RWPE2 (cell line): ENCODE measurements around the gene BCL2L1.

Experiments used
- ATAC-seq: fragments of 200-7000 bp; cut with Tn5 transposase; 3 replicates; pipeline ENCODE4 v1.9.1; 2021; ENCODE audit warnings: low read depth
- DNase-seq: peaks from one replicate; pipeline ENCODE4 v3.0.0-alpha.2; 2020; ENCODE audit warnings: low spot score
- H3K27ac ChIP-seq: fragments of 450-650 bp; 2 replicates; pipeline ENCODE4 v1.5.1; 2017; ENCODE audit warnings: mild to moderate bottlenecking; ENCODE audit not compliant: poor library complexity, severe bottlenecking
- H3K27me3 ChIP-seq: fragments of 250-450 bp; sonication (Bioruptor Pico); 2 replicates; pipeline ENCODE4 v1.5.1; 2021; ENCODE audit warnings: mild to moderate bottlenecking, moderate library complexity; ENCODE audit not compliant: insufficient read depth, poor library complexity, severe bottlenecking
- H3K36me3 ChIP-seq: fragments of 250-450 bp; sonication (Bioruptor Pico); 2 replicates; pipeline ENCODE4 v1.5.1; 2020; ENCODE audit warnings: low read depth, mild to moderate bottlenecking, moderate library complexity
- H3K4me1 ChIP-seq: fragments of 250-450 bp; sonication (Bioruptor Pico); 2 replicates; pipeline ENCODE4 v1.5.1; 2021; ENCODE audit warnings: mild to moderate bottlenecking, moderate library complexity; ENCODE audit not compliant: insufficient read depth, poor library complexity, severe bottlenecking
- H3K4me3 ChIP-seq: fragments of 250-450 bp; sonication (Bioruptor Pico); 2 replicates; pipeline ENCODE4 v1.5.1; 2021; ENCODE audit warnings: mild to moderate bottlenecking, moderate library complexity; ENCODE audit not compliant: severe bottlenecking
- H3K9me3 ChIP-seq: fragments of 250-450 bp; sonication (Bioruptor Pico); 2 replicates; pipeline ENCODE4 v1.5.1; 2021; ENCODE audit warnings: mild to moderate bottlenecking, moderate library complexity; ENCODE audit not compliant: severe bottlenecking
- CTCF ChIP-seq: fragments of 450-650 bp; IDR thresholded peaks from one replicate; pipeline ENCODE4 v1.5.1; 2017; ENCODE audit warnings: mild to moderate bottlenecking, moderate library complexity; ENCODE audit not compliant: poor library complexity, severe bottlenecking

The BCL2L1 gene

GRCh38 chr20:31738729-31739549, 16.3 kb upstream of the BCL2L1 start, which contains the start of gene TPX2:
TSS of gene TPX2 (plus strand) at chr20:31739290. CDS start at chr20:31757477, 18,187 bp downstream.
- Histone ChIP-seq H3K27ac (peak within 1 kb of the TSS; percentile 69), H3K9me3 (no peaks in the 10 kb centered on the region), H3K4me3 (peak within 1 kb of the TSS; percentile 82), H3K27me3 (no peaks in the 10 kb centered on the region), H3K4me1 (peaks cover 16% of the 10 kb centered on the region), H3K36me3 (peaks cover 38% of the 10 kb centered on the region)
- TF ChIP-seq CTCF = peak; percentile 43
- ATAC-seq = peak; percentile 99
- DNase-seq = peak; percentile 100

GRCh38 chr20:31731321-31731717, 8.7 kb upstream of the BCL2L1 start:
- H3K9me3 ChIP-seq = no peaks in the 10 kb centered on the region
- peak overlapping the region; percentile 31 for H3K27ac ChIP-seq
- no peak for ATAC-seq
- no peak overlapping the region for H3K4me3 ChIP-seq
- no peaks in the 10 kb centered on the region for H3K27me3 ChIP-seq
- H3K36me3 ChIP-seq = no peaks in the 10 kb centered on the region
- peak; percentile 38 for DNase-seq
- H3K4me1 ChIP-seq = peaks cover 3% of the 10 kb centered on the region
- TF ChIP-seq CTCF = no peak

- H3K27me3 ChIP-seq = no peaks in the 10 kb centered on the region
- H3K27ac ChIP-seq = peak overlapping the region; percentile 99
- peak; percentile 79 for ATAC-seq
- no peaks in the 10 kb centered on the region for H3K9me3 ChIP-seq
- peak; percentile 100 for TF ChIP-seq CTCF
- peak; percentile 100 for DNase-seq
- H3K4me3 ChIP-seq = peak overlapping the region; percentile 54
- peaks cover 37% of the 10 kb centered on the region for H3K36me3 ChIP-seq
- H3K4me1 ChIP-seq = peaks cover 16% of the 10 kb centered on the region
These were observed 831 bp upstream of the BCL2L1 start for GRCh38 chr20:31723319-31724078.

- no peak for TF ChIP-seq CTCF
- Histone ChIP-seq H3K4me1 (peaks cover 21% of the 10 kb centered on the region), H3K9me3 (no peaks in the 10 kb centered on the region), H3K36me3 (peaks cover 42% of the 10 kb centered on the region), H3K4me3 (peak overlapping the region; percentile 54), H3K27me3 (no peaks in the 10 kb centered on the region), H3K27ac (peak overlapping the region; percentile 99)
- ATAC-seq (no peak; the same call in 1 of the 3 replicates), DNase-seq (no peak)
These were observed 326 bp upstream of the BCL2L1 start for GRCh38 chr20:31723069-31723318.
